Measurements from ENCODE around the gene IARS1. TPM values are rescaled to one million over a fixed set of nuclear protein-coding genes. Genes with fewer than 3 reads are reported as not detected.

The IARS1 gene
- polyA plus RNA-seq, 1 of the 3 experiments (the other 2 are of a cell fraction) = 30.4 TPM

- H3K4me1 ChIP-seq (ENCODE audit: control insufficient read depth in 1 of 2, insufficient read depth in 2 of 2, low read depth in 1 of 2, low read length in 1 of 2) = peaks cover 5 to 15% of the 10 kb centered on the region in 2 experiments; a peak in 3 of 4 replicates
- TF ChIP-seq CHD2 (IDR thresholded peaks at IDR 0.05; ENCODE audit: low read length, partially characterized antibody) (no peak), TCF12 (IDR thresholded peaks at IDR 0.05) (no peak), MEF2A (IDR thresholded peaks at IDR 0.05; ENCODE audit: borderline replicate concordance, low read depth) (no peak), ELF1 (IDR thresholded peaks at IDR 0.05) (no peak), IRF3 (IDR thresholded peaks at IDR 0.05; ENCODE audit: low read depth, low read length) (no peak), NFIC (IDR thresholded peaks at IDR 0.05; ENCODE audit: borderline replicate concordance) (no peak), REST (IDR thresholded peaks at IDR 0.05; ENCODE audit: low read depth, low read length) (no peak), GABPA (IDR thresholded peaks at IDR 0.05; ENCODE audit: low read depth) (no peak), GATA2 (CRISPR knock-in tag; IDR thresholded peaks at IDR 0.05) (no peak), EZH2phosphoT487 (IDR thresholded peaks at IDR 0.05; ENCODE audit: borderline replicate concordance, low read depth) (no peak), RXRA (IDR thresholded peaks at IDR 0.05; ENCODE audit: borderline replicate concordance, low read depth) (no peak), RCOR1 (IDR thresholded peaks at IDR 0.05; ENCODE audit: low read length) (no peak), SMC3 (IDR thresholded peaks at IDR 0.05; ENCODE audit: low read depth, low read length) (no peak), ZBTB33 (IDR thresholded peaks at IDR 0.05; ENCODE audit: borderline replicate concordance, low read depth) (no peak), USF2 (IDR thresholded peaks at IDR 0.05; ENCODE audit: borderline replicate concordance, low read depth, low read length) (no peak)
- TF ChIP-seq, protein P1, sequence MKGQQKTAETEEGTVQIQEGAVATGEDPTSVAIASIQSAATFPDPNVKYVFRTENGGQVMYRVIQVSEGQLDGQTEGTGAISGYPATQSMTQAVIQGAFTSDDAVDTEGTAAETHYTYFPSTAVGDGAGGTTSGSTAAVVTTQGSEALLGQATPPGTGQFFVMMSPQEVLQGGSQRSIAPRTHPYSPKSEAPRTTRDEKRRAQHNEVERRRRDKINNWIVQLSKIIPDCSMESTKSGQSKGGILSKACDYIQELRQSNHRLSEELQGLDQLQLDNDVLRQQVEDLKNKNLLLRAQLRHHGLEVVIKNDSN (IDR thresholded peaks at IDR 0.05; ENCODE audit: borderline replicate concordance, low read depth) = no peak
- H3K27me3 ChIP-seq (ENCODE audit: insufficient read depth) = no peaks in the 10 kb centered on the region
- peak overlapping the region; percentile 89 for H3K9ac ChIP-seq
- H3K4me3 ChIP-seq (ENCODE audit: low read depth in 2 of 2, low read length in 1 of 2) = peak overlapping the region; percentile 81 to 87
- H3K9me3 ChIP-seq = no peaks in the 10 kb centered on the region
- 0 out of 2 replicates have a peak, but pooled peaks cover 7% of the 10 kb centered on the region for H4K20me1 ChIP-seq (ENCODE audit: insufficient read depth)
- peaks cover 37 to 41% of the 10 kb centered on the region in 2 experiments for H3K36me3 ChIP-seq (replicated peaks in 1 of 2; ENCODE audit: control insufficient read depth in 1 of 2, insufficient read depth in 2 of 2, low read length in 1 of 2)
- ChIA-PET CTCF (no interaction called here), POLR2A (no interaction called here)
- no peak for DNase-seq
- 3% methylated on average over 5 of the region's 5 CpGs for WGBS (ENCODE audit: low lambda C conversion rate)
- H3F3A ChIP-seq (replicated peaks; ENCODE audit: insufficient read depth) = peaks cover 19% of the 10 kb centered on the region
- H3K27ac ChIP-seq (ENCODE audit: low read depth in 2 of 2, low read length in 1 of 2) = peak overlapping the region; percentile 77 to 80
- peak overlapping the region; percentile 82 for H2AFZ ChIP-seq (ENCODE audit: low read depth)
- H3K9me2 ChIP-seq = no peaks in the 10 kb centered on the region
- peaks cover 58% of the 10 kb centered on the region for H3K79me2 ChIP-seq (ENCODE audit: insufficient read depth)
- peak overlapping the region; percentile 91 for H3K4me2 ChIP-seq
Observed at GRCh38 chr9:92293075-92293354, 482 bp downstream of the IARS1 start.

Measured in SK-N-SH (cell line).